ENCODE measurements around the gene PDCD4. TPM values are rescaled to one million over a fixed set of nuclear protein-coding genes. Genes with fewer than 3 reads are reported as not detected.

PDCD4 gene
- total RNA-seq (2012; rRNA removed): 10.9 and 46.9 TPM in 2 replicates
- polyA plus RNA-seq (2012; rRNA removed): 42.7 and 49.7 TPM in 2 replicates
- 4.3 and 6.9 TPM in 2 replicates for polyA plus RNA-seq (2012; cell fraction: cytosol; rRNA removed)
- polyA plus RNA-seq (2012; cell fraction: nucleus; rRNA removed; ENCODE audit: low replicate concordance): 1.7 and 24.9 TPM in 2 replicates
- Bru-seq, nascent RNA: percentile 82 among the genes with signal in this experiment
- percentile 86 among the genes with signal in this experiment for BruChase-seq, experiment 1, labeled RNA remaining after a 6-hour chase
- BruChase-seq, experiment 2, labeled RNA remaining after a 2-hour chase: percentile 89 among the genes with signal in this experiment
- long read RNA-seq, transcript PDCD4-201 (12 exons, 3,602 nt): major isoform, 112 of 170 reads
- long read RNA-seq, partial matches to known transcripts: 11 of 170 reads
- long read RNA-seq, other reads (novel, unspliced or antisense): 46 of 170 reads

GRCh38 chr10:110871298-110872084, at the start of gene PDCD4:
Gene PDCD4 (plus strand): TSS chr10:110871928. CDS start chr10:110876028, 4,100 bp downstream.
- H3K36me3 ChIP-seq (ENCODE audit: control insufficient read depth, insufficient read depth, low read length): no peaks in the 10 kb centered on the region; the same call in 1 of the 2 replicates
- H3K9ac ChIP-seq (ENCODE audit: low read depth, low read length): peak within 1 kb of the TSS; percentile 90
- H3K4me2 ChIP-seq (ENCODE audit: low read depth, low read length): peak within 1 kb of the TSS; percentile 91
- H4K5ac ChIP-seq (ENCODE audit: low read depth, low read length): peak within 1 kb of the TSS; percentile 89
- DNase-seq (peak; percentile 96), ATAC-seq (ENCODE audit: low read depth) (peak; percentile 92)
- in situ Hi-C loops (cut with MboI; ENCODE audit: low sequenced_read_pairs) (no loop called here), dilution Hi-C loops (cut with HindIII; ENCODE audit: low sequenced_read_pairs, unreplicated experiment) (no loop called here), intact Hi-C loops (cut with micrococcal nuclease) (loop anchor here (2.0 to 5.0 kb wide), 3 partner anchors 69 to 259 kb away; no protein-coding TSS in a partner anchor)
- H3K4me1 ChIP-seq (ENCODE audit: control insufficient read depth, insufficient read depth, low read length): peaks cover 4% of the 10 kb centered on the region
- ChIA-PET CTCF (interaction anchor here (0.6 to 0.7 kb wide), 2 partner anchors 69 to 229 kb away, joined by 3 read pairs; no protein-coding TSS in a partner anchor), POLR2A (ENCODE audit: unreplicated experiment) (interaction anchor here (0.6 to 0.7 kb wide), 2 partner anchors 50 to 139 kb away, joined by 3 to 11 read pairs; no protein-coding TSS in a partner anchor)
- peaks cover 0 to 14% of the 10 kb centered on the region in 2 experiments; a peak in 2 of 4 replicates for H3K79me1 ChIP-seq (ENCODE audit: low read depth in 1 of 2, low read length in 2 of 2)
- peak within 1 kb of the TSS; percentile 98 for H2AFZ ChIP-seq (replicated peaks; ENCODE audit: low read length, poor library complexity)
- peak within 1 kb of the TSS; percentile 96 for H2AK9ac ChIP-seq (replicated peaks; ENCODE audit: low read depth, low read length, poor library complexity)
- peak within 1 kb of the TSS; percentile 81 for H2BK5ac ChIP-seq (ENCODE audit: low read depth, low read length, poor library complexity, severe bottlenecking)
- WGBS, 2 experiments (ENCODE audit: extremely low coverage in 2 of 2, insufficient read length in 1 of 2): 10% methylated on average over 6 of the region's 47 CpGs; no CpG with 5 or more reads in 1 of the 2 experiments
- peak within 1 kb of the TSS; percentile 99 for H3K4ac ChIP-seq (ENCODE audit: low read depth, low read length)
- H2BK120ac ChIP-seq (ENCODE audit: low read depth, low read length): peak within 1 kb of the TSS; percentile 85
- peak within 1 kb of the TSS; percentile 78 for H3K56ac ChIP-seq (ENCODE audit: extremely low read depth, insufficient read depth, low read length)
- peak within 1 kb of the TSS; percentile 54 for H3K4me3 ChIP-seq (ENCODE audit: insufficient read depth, low read depth, low read length)
- H4K8ac ChIP-seq (ENCODE audit: low read depth in 2 of 2, low read length in 2 of 2): peak within 1 kb of the TSS; percentile 97 to 98
- peak within 1 kb of the TSS; percentile 87 for H2AK5ac ChIP-seq (ENCODE audit: low read depth, low read length)
- peaks cover 13% of the 10 kb centered on the region for H3K9me1 ChIP-seq (ENCODE audit: insufficient read depth, low read length)
- peak within 1 kb of the TSS; percentile 97 for H4K91ac ChIP-seq (ENCODE audit: insufficient read depth, low read depth, low read length)
- BruUV-seq (replicated peaks): TSS peak; percentile 51
- peak within 1 kb of the TSS; percentile 96 for H2BK15ac ChIP-seq (ENCODE audit: low read depth, low read length)
- peak within 1 kb of the TSS; percentile 40 for H2BK20ac ChIP-seq (ENCODE audit: low read depth, low read length)
- H3K18ac ChIP-seq (ENCODE audit: low read depth, low read length): peak within 1 kb of the TSS; percentile 58
- H3K14ac ChIP-seq (replicated peaks; ENCODE audit: low read depth, low read length): peak within 1 kb of the TSS; percentile 90
- no peaks in the 10 kb centered on the region for H3K9me3 ChIP-seq (ENCODE audit: control insufficient read depth, insufficient read depth, low read length)
- H4K20me1 ChIP-seq (ENCODE audit: insufficient read depth, low read length): no peaks in the 10 kb centered on the region
- no peaks in the 10 kb centered on the region for H3K27me3 ChIP-seq (ENCODE audit: control insufficient read depth, insufficient read depth, low read length)
- peak within 1 kb of the TSS; percentile 91 for H3K23ac ChIP-seq (ENCODE audit: low read depth, low read length)
- peak within 1 kb of the TSS; percentile 89 for H3K27ac ChIP-seq (ENCODE audit: insufficient read depth, low read length)
- TF ChIP-seq RFX5 (IDR thresholded peaks at IDR 0.05; ENCODE audit: low read depth, low read length) (peak; percentile 92), USF2 (IDR thresholded peaks at IDR 0.05; ENCODE audit: low read depth, low read length) (peak; percentile 74), BHLHE40 (IDR thresholded peaks at IDR 0.05; ENCODE audit: low read depth, low read length) (no peak), CTCF (conservative IDR thresholded peaks at IDR 0.05; ENCODE audit: low read depth, low read length) (no peak), CEBPB (IDR thresholded peaks at IDR 0.05; ENCODE audit: low read depth, low read length) (no peak), NFE2L2 (IDR thresholded peaks at IDR 0.05; ENCODE audit: low read depth, low read length) (no peak), CHD1 (IDR thresholded peaks at IDR 0.05; ENCODE audit: low read depth, low read length) (0 out of 2 replicates have a peak, but pooled peaks have one; percentile 11), POLR2A (IDR thresholded peaks at IDR 0.05; ENCODE audit: low read depth, low read length) (peak; percentile 97), MAFK (IDR thresholded peaks at IDR 0.05; ENCODE audit: low read depth, low read length) (no peak), RAD21 (IDR thresholded peaks at IDR 0.05; ENCODE audit: low read length) (no peak), SMC3 (IDR thresholded peaks at IDR 0.05; ENCODE audit: low read depth, low read length) (no peak), FOS (IDR thresholded peaks at IDR 0.05; ENCODE audit: low read depth, low read length) (no peak), RCOR1 (IDR thresholded peaks at IDR 0.05; ENCODE audit: insufficient replicate concordance, low read length) (no peak)

Measured in IMR-90 (cell line).